KMS-11 (cell line): ENCODE results near the gene CEMIP.

Source experiments
- H2AFZ ChIP-seq: fragments of 200-600 bp; sonication (generic); 2 replicates; pipeline ENCODE4 v1.6.1; 2016; ENCODE audit warnings: antibody characterized with exemption, mixed run types, low read depth
- H3K27ac ChIP-seq: fragments of 200-600 bp; sonication (generic); 2 replicates; pipeline ENCODE4 v1.6.1; 2016; ENCODE audit warnings: mild to moderate bottlenecking, mixed run types
- H3K27me3 ChIP-seq: fragments of 200-600 bp; sonication (generic); 2 replicates; pipeline ENCODE4 v1.6.1; 2017; ENCODE audit warnings: mild to moderate bottlenecking, low read depth, mixed run types, moderate library complexity; ENCODE audit not compliant: insufficient read depth
- H3K36me3 ChIP-seq: fragments of 200-600 bp; sonication (generic); 2 replicates; pipeline ENCODE4 v1.6.1; 2017; ENCODE audit warnings: mild to moderate bottlenecking, mixed run types; ENCODE audit not compliant: insufficient read depth
- H3K4me1 ChIP-seq: fragments of 200-600 bp; sonication (generic); 2 replicates; pipeline ENCODE4 v1.6.1; 2016; ENCODE audit warnings: mild to moderate bottlenecking, low read depth, mixed run types; ENCODE audit not compliant: poor library complexity, severe bottlenecking
- H3K4me2 ChIP-seq: fragments of 200-600 bp; sonication (generic); 2 replicates; pipeline ENCODE4 v1.7.0; 2016; ENCODE audit warnings: mild to moderate bottlenecking, mixed run types
- H3K4me3 ChIP-seq: fragments of 200-600 bp; sonication (generic); IDR thresholded peaks from 2 replicates; pipeline ENCODE4 v1.6.1; 2017; ENCODE audit warnings: low read depth, low read length, mixed read lengths; ENCODE audit not compliant: insufficient read depth
- H3K79me2 ChIP-seq: fragments of 200-600 bp; sonication (generic); 2 replicates; pipeline ENCODE4 v1.6.1; 2016; ENCODE audit warnings: low read depth, mixed run types; ENCODE audit not compliant: insufficient read depth
- H3K9ac ChIP-seq: fragments of 200-600 bp; sonication (generic); 2 replicates; pipeline ENCODE4 v1.6.1; 2016; ENCODE audit warnings: mild to moderate bottlenecking, mixed run types
- H4K20me1 ChIP-seq: fragments of 200-600 bp; sonication (generic); 2 replicates; pipeline ENCODE4 v1.6.1; 2016; ENCODE audit warnings: mild to moderate bottlenecking, mixed run types; ENCODE audit not compliant: insufficient read depth
- CTCF ChIP-seq: fragments of 200-600 bp; sonication (generic); conservative IDR thresholded peaks from 2 replicates; pipeline ENCODE4 v1.6.1; 2017; ENCODE audit warnings: low read depth, mild to moderate bottlenecking, antibody characterized with exemption, low read length, moderate library complexity, mixed read lengths

CEMIP gene

GRCh38 chr15:80946576-80946975 lies 167.4 kb downstream of the CEMIP start:
- TF ChIP-seq CTCF, result no peak
- Histone ChIP-seq H2AFZ (no peak overlapping the region), H3K4me1 (no peaks in the 10 kb centered on the region), H3K4me3 (no peak overlapping the region), H3K9ac (no peak overlapping the region), H3K4me2 (no peak overlapping the region), H3K36me3 (no peaks in the 10 kb centered on the region), H3K79me2 (no peaks in the 10 kb centered on the region), H3K27ac (no peak overlapping the region), H3K27me3 (no peaks in the 10 kb centered on the region), H4K20me1 (no peaks in the 10 kb centered on the region)

GRCh38 chr15:80948651-80949292 lies 169.6 kb downstream of the CEMIP start:
- Histone ChIP-seq H3K36me3 (no peaks in the 10 kb centered on the region), H3K9ac (no peak overlapping the region), H3K4me3 (no peak overlapping the region), H3K4me2 (no peak overlapping the region), H2AFZ (no peak overlapping the region), H3K27ac (no peak overlapping the region), H4K20me1 (no peaks in the 10 kb centered on the region), H3K79me2 (no peaks in the 10 kb centered on the region), H3K4me1 (no peaks in the 10 kb centered on the region), H3K27me3 (no peaks in the 10 kb centered on the region)
- TF ChIP-seq CTCF, result no peak

- no peaks in the 10 kb centered on the region for H3K79me2 ChIP-seq
- H3K4me2 ChIP-seq, result no peak overlapping the region
- H3K4me1 ChIP-seq, result no peaks in the 10 kb centered on the region
- H3K36me3 ChIP-seq, result no peaks in the 10 kb centered on the region
- H3K9ac ChIP-seq, result no peak overlapping the region
- no peaks in the 10 kb centered on the region for H3K27me3 ChIP-seq
- no peak overlapping the region for H3K27ac ChIP-seq
- H4K20me1 ChIP-seq, result no peaks in the 10 kb centered on the region
- TF ChIP-seq CTCF, result no peak
- H2AFZ ChIP-seq, result no peak overlapping the region
- no peak overlapping the region for H3K4me3 ChIP-seq
Measured at GRCh38 chr15:80949756-80950155, 170.6 kb downstream of the CEMIP start.

GRCh38 chr15:80950291-80951078 lies 171.3 kb downstream of the CEMIP start:
- H3K4me1 ChIP-seq, result no peaks in the 10 kb centered on the region
- H3K4me3 ChIP-seq, result no peak overlapping the region
- H3K27ac ChIP-seq, result no peak overlapping the region
- H3K4me2 ChIP-seq, result no peak overlapping the region
- H3K27me3 ChIP-seq, result no peaks in the 10 kb centered on the region
- TF ChIP-seq CTCF, result no peak
- H2AFZ ChIP-seq, result no peak overlapping the region
- H3K9ac ChIP-seq, result no peak overlapping the region
- H4K20me1 ChIP-seq, result no peaks in the 10 kb centered on the region
- no peaks in the 10 kb centered on the region for H3K79me2 ChIP-seq
- H3K36me3 ChIP-seq, result no peaks in the 10 kb centered on the region
